GM21576 (cell line): ENCODE results near the gene CTF1.
A peak's percentile ranks its signal among the peaks of the same experiment; 100 is the strongest.
"Not testable (repeated sequence)": the region's sequence is repeated elsewhere in the genome, so short reads cannot be mapped to it uniquely, and the experiment has no call there.

Experiments used
- ATAC-seq: cut with Tn5 transposase; IDR thresholded peaks from one replicate; pipeline ENCODE4 v1.9.1; 2021; ENCODE audit warnings: mild to moderate bottlenecking, moderate library complexity; ENCODE audit not compliant: unreplicated experiment

Gene CTF1

GRCh38 chr16:30896261-30896888 lies at the start of gene CTF1:
Gene CTF1, plus strand, starts transcription at chr16:30896614. Its CDS starts 30 bp downstream, at chr16:30896644.
- no peak for ATAC-seq

GRCh38 chr16:30846649-30847402 lies 49.6 kb upstream of the CTF1 start:
- no peak for ATAC-seq

GRCh38 chr16:30850246-30850645 lies 46.2 kb upstream of the CTF1 start:
- ATAC-seq = no peak

- no peak for ATAC-seq
These were observed 42.7 kb upstream of the CTF1 start for GRCh38 chr16:30853758-30854157.

GRCh38 chr16:30858111-30858495 lies 38.3 kb upstream of the CTF1 start:
- ATAC-seq = no peak

GRCh38 chr16:30858829-30859423 lies 37.5 kb upstream of the CTF1 start:
- ATAC-seq = no peak

- not testable (repeated sequence) for ATAC-seq
These were observed 35.7 kb upstream of the CTF1 start for GRCh38 chr16:30860729-30861128.

GRCh38 chr16:30863178-30863577 lies 33.2 kb upstream of the CTF1 start:
- ATAC-seq = not testable (repeated sequence)

- ATAC-seq = no peak
These were observed 30.4 kb upstream of the CTF1 start for GRCh38 chr16:30866031-30866430.

- ATAC-seq = no peak
These were observed 28.7 kb upstream of the CTF1 start for GRCh38 chr16:30867747-30868146.

- no peak for ATAC-seq
These were observed 25.5 kb upstream of the CTF1 start for GRCh38 chr16:30870904-30871303.

- ATAC-seq = no peak
These were observed 22.1 kb upstream of the CTF1 start for GRCh38 chr16:30874244-30874820.

GRCh38 chr16:30874821-30875717 lies 21.3 kb upstream of the CTF1 start:
- ATAC-seq = peak; percentile 74

- peak; percentile 36 for ATAC-seq
These were observed 20.3 kb upstream of the CTF1 start for GRCh38 chr16:30875871-30876801.

- ATAC-seq = no peak
These were observed 19.5 kb upstream of the CTF1 start for GRCh38 chr16:30876867-30877266.

- no peak for ATAC-seq
These were observed 13.7 kb upstream of the CTF1 start for GRCh38 chr16:30882429-30883310.

- ATAC-seq = no peak
These were observed 11.7 kb upstream of the CTF1 start for GRCh38 chr16:30884760-30885159.

- ATAC-seq = no peak
These were observed 11.2 kb upstream of the CTF1 start for GRCh38 chr16:30885196-30885595.

GRCh38 chr16:30886145-30886544 lies 10.3 kb upstream of the CTF1 start:
- ATAC-seq = no peak
